GM10266 (cell line): ENCODE data around the gene KIF26B.

Experiments
- DNase-seq: peaks from one replicate; pipeline ENCODE4 v3.0.0; 2012; ENCODE audit errors: extremely low spot score
- TF ChIP-seq, protein P1 (sequence below): IDR thresholded peaks from 2 replicates; pipeline ENCODE4 v1.5.1; 2012; ENCODE audit warnings: mild to moderate bottlenecking, low read depth; ENCODE audit not compliant: control insufficient read depth, insufficient read depth; ENCODE audit errors: missing control alignments

Gene KIF26B

DNA sequence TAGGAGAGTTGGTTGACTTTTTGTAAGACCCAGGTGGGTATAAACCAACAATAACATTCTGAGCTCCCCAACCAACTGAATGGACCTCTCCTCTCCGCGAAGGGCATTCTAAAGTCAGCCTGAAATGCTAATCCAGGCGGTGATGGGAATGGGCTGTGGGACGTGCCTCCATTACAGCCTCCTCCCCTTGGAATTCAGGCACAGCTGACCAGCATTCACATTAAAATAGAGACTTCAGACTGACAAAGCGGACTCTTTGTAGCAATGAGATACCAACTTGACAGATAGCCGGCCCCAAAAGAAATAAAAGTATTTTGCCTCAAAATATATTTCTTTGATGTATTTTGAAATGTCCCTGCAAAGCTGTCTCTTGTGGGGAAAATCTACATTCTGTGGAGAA lies 101.7 kb downstream of the KIF26B start:
- DNase-seq = no peak
- TF ChIP-seq, protein P1, sequence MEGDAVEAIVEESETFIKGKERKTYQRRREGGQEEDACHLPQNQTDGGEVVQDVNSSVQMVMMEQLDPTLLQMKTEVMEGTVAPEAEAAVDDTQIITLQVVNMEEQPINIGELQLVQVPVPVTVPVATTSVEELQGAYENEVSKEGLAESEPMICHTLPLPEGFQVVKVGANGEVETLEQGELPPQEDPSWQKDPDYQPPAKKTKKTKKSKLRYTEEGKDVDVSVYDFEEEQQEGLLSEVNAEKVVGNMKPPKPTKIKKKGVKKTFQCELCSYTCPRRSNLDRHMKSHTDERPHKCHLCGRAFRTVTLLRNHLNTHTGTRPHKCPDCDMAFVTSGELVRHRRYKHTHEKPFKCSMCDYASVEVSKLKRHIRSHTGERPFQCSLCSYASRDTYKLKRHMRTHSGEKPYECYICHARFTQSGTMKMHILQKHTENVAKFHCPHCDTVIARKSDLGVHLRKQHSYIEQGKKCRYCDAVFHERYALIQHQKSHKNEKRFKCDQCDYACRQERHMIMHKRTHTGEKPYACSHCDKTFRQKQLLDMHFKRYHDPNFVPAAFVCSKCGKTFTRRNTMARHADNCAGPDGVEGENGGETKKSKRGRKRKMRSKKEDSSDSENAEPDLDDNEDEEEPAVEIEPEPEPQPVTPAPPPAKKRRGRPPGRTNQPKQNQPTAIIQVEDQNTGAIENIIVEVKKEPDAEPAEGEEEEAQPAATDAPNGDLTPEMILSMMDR = no peak

DNA sequence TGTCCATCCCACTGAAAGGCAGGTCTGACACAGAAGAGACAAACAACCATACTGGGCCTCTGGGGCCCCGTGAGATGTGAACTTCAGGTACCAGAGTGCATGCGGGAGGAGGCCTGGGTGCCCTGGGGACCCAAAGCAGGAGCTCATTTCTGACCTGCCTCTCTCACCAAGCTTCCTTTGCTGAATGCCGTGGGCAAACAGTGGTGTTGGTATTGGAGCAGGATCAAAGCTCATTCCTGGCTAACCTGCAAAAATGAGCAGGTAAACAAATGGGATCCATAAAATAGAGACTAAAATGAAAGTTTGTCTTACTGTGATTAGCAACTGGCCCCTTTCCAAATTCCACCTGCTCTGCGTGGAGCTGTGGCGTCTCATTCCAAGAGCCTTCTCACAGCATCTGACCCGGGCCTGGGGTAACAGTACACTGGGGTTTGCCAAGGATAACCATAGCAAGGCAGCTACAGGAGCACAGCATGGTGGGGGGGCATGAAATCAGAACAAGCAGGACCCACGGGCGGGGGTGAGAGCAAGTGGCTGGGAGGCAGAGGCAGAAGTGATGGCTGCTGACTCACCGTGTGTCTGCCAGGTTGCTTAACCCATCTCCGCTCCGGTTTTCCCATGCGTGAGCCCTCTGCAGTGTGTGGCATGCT lies 103.6 kb downstream of the KIF26B start:
- TF ChIP-seq, protein P1 = no peak
- no peak for DNase-seq

DNA sequence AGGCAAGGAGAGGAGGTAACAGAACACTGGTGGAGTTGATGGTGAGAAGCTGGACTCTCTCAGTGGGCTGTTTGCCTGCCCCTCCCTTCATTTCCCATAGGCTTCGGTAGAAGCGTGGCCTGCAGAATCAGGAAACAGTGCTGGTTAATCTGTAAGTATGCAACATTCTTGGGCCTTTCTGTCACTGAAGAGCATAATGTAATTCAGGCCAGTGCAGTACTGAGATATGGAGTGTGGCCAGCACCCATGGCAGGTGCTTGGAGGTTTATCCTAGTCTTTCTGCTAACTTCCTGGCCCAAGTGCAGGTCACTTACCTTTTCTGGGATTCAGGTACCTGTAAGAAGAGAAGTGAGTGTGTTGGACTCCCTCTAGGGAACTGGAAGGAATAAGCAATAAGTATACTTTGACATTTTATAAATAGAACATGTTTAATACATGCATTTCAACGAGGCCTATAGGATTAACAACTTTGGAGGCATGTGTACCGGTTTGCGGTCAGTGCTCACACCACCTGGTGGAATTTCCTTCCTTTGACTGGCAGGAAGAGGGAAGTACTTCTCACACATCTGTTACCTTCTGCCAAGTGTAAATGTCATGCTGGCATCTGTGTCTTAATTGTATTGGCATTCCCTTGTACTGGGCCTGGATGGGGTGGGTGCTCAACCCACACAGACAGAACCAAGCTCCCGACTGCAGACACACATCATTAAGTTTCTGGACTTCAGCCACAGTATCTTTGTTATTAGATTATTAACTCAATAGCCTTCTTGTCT lies 105.5 kb downstream of the KIF26B start:
- DNase-seq = no peak
- TF ChIP-seq, protein P1 = no peak

DNA sequence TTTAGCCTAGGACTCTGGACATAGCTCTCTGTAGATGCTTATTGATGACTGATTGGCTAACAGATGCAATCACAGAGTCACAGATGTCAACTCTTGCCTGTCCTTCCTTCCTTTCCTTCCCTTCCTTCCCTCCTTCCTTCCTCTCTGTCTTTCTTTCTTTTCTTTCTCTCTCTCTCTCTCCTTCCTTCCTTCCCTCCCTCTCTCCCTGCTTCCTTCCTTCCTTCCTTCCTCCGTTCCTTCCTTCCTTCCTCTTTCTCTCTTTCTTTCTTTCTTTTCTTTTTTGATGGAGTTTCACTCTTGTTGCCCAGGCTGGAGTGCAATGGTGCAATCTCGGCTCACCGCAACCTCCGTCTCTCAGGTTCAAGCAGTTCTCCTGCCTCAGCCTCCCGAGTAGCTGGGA lies 106.1 kb downstream of the KIF26B start:
- DNase-seq = no peak
- TF ChIP-seq, protein P1 = no peak

DNA sequence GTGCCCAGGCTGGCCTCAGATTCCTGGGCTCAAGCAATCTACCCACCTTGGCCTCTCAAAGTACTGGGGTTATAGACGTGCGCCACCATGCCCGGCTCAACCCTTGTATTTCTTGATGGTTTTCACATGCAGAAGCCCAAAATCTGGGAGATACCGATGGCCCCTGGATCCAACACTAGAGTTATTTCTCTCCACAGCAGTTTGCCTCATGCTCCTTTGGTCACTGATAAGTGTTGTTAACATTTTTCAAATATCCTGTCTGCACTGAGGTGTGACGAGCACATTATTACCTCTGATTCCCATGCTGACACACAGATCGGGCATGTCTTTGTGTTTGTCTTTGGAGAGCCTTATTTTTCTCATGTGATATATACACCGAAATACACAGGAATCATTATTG lies 107.0 kb downstream of the KIF26B start:
- no peak for DNase-seq
- TF ChIP-seq, protein P1 = no peak

DNA sequence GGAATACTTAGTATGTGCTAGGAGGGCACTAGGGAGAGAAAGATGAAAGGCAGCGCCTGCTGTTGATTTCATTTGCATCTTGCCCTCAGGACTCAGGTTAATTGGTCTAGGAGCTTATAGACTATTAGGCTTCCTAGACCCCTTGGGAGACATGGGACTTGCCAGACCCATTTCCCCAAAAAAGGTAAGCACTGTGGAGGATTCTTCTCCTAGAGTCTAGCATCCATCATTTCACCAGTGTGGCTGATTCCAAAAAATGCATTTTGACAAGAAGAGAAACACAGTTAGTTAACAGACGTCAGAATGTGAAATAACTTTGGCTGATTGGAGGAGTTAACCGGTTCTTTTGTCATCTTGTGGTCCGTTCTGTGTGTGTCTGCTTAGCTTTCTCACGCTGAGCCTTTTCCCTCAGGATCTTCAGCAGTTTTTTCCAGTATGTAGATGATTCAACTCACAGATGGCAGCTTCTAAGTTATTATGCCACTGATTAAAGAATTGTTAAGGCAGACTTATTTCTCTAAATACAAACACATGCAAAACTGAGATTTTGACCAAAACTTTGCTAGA lies 108.8 kb downstream of the KIF26B start:
- TF ChIP-seq, protein P1 = no peak
- DNase-seq = no peak

DNA sequence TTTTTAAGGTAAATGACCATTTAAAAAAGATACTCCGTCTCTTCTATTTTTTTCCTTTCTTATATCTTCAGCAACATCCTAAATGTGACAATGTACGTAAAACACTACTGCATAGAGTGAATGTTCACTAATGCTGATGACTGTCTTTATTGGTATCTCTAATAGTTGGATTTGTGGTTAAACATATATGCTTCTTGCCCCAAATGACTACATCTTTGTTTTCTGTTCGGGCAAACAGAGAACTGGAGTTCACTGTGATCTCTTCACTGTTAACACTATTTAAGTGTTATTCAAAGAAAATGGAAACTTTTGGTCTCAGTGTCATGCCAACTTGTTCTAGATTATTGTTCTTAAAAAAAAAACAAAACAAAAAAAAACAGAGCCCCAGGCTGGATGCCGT lies 109.4 kb downstream of the KIF26B start:
- TF ChIP-seq, protein P1 = no peak
- DNase-seq = no peak
